ENCODE data around the gene FRMPD2.

DNA sequence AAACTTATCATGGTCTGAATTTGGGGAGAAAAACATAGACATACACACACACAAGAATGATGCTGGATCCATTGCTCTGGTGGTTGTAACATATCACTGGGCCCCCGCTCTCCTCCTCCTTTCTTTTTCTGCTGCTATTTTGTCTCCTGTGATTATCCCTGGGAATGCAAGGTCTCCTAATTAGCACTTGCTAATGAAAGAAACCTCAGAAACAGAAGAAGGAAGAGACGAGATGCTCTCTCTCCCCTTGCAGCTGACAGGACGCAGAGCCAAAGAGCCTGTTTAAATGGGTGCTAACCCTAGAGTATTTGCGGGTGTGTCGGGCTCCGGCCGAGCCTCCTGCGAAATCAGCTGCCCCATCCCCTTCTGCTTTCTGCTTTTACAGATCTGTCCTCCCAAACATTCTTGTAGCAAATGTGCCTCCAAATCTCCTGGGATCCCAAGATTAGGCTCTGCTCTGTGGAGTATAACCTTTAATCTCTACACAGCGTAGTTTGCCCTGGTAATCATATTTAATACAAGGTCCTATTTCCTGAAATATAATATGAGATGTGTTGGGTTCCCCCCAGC, 81.5 kb downstream of the FRMPD2 start:
- TF ChIP-seq CTCF (IDR thresholded peaks at IDR 0.05) (no peak), POLR2A (IDR thresholded peaks at IDR 0.05) (no peak)

Measured in transverse colon (tissue), 3 donors.